Activated CD4-positive, alpha-beta T cell treated with anti-CD3 and anti-CD28 coated beads, Interleukin-2, amount 10 ng/mL, durations not matched to agents 7 days and 5 days (primary cell): Measurements from ENCODE around the gene UGT1A9. TPM values are rescaled to one million over a fixed set of nuclear protein-coding genes. Genes with fewer than 3 reads are reported as not detected.
"Not testable (repeated sequence)": the region's sequence is repeated elsewhere in the genome, so short reads cannot be mapped to it uniquely, and the experiment has no call there.

Experiments
- CTCF ChIA-PET: fragments of 350-600 bp; sonication (Branson Sonifier 250); formaldehyde crosslinking; loops from one replicate; lab custom pipeline; 2021; ENCODE audit warnings: antibody characterized with exemption; lab: Charles Lee
- POLR2A ChIA-PET: fragments of 350-600 bp; sonication (Branson Sonifier 250); formaldehyde crosslinking; loops from one replicate; lab custom pipeline; 2021; ENCODE audit warnings: antibody characterized with exemption; lab: Charles Lee
- DNase-seq: peaks from one replicate; pipeline ENCODE4 v3.0.0-alpha.2; 2020
- H3K27ac Mint-ChIP-seq: one replicate; pipeline ENCODE4 v1.8.0; 2021; ENCODE audit warnings: mild to moderate bottlenecking, moderate library complexity, mixed read lengths
- H3K27me3 Mint-ChIP-seq: one replicate; pipeline ENCODE4 v1.8.0; 2021; ENCODE audit warnings: mixed read lengths
- H3K36me3 Mint-ChIP-seq: one replicate; pipeline ENCODE4 v1.8.0; 2021; ENCODE audit warnings: low read depth, mixed read lengths
- H3K4me1 Mint-ChIP-seq: one replicate; pipeline ENCODE4 v1.8.0; 2021; ENCODE audit warnings: mixed read lengths
- H3K4me3 Mint-ChIP-seq: one replicate; pipeline ENCODE4 v1.8.0; 2021; ENCODE audit warnings: mild to moderate bottlenecking, moderate library complexity, mixed read lengths
- H3K9me3 Mint-ChIP-seq: one replicate; pipeline ENCODE4 v1.8.0; 2021; ENCODE audit warnings: mixed read lengths
- total RNA-seq, 2 experiments: library from RNA; stranded (reverse); gene quantifications; one replicate each; pipeline ENCODE4 v1.2.3, GENCODE V29; 2021

Gene UGT1A9
- total RNA-seq, 2 experiments from 2014 or later, result not detected

DNA sequence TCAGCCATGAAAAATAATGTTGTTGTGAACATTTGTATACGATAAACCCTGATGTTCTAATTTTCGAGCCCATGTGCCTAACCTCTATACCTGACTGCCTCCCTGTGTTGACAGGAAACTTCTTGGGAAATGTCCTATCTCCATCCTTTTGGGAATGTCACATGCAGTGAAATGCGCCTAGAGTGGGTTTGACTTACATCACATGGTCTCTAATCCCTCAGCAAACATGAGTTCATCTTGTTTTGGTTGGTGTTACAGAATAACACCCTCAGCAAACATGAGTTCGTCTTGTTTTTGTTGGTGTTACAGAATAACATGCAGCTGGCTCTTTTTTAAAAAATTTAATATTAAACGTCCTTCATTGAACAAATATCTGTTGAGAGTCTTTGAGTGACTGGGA lies 16.6 kb downstream of the UGT1A9 start:
- Mint-ChIP-seq H3K9me3 (no peaks in the 10 kb centered on the region), H3K27me3 (peaks cover 12% of the 10 kb centered on the region), H3K27ac (no peak overlapping the region), H3K36me3 (no peaks in the 10 kb centered on the region), H3K4me3 (no peak overlapping the region), H3K4me1 (no peaks in the 10 kb centered on the region)
- ChIA-PET CTCF (no interaction called here), POLR2A (no interaction called here)
- DNase-seq, result no peak

DNA sequence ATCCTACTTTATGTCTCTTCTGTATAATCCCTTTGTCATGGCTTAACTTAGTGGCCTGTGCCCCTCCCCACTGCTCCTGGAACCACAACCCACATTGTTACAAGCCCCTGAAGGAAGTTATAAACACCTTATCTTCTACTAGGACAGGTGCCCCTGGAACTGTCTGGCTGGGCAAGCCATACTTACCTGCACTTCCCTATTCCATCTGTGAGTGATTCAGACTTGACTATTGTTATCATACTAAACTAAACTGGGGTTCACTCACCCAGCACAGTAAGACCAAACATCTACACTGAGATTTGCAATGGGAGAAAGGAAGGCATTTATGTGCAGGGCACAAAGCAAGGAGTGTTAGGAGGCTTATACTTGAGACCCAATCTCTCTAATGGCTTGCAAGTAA lies 17.3 kb downstream of the UGT1A9 start:
- Mint-ChIP-seq H3K4me3 (no peak overlapping the region), H3K27me3 (peaks cover 6% of the 10 kb centered on the region), H3K27ac (no peak overlapping the region), H3K36me3 (no peaks in the 10 kb centered on the region), H3K4me1 (no peaks in the 10 kb centered on the region), H3K9me3 (no peaks in the 10 kb centered on the region)
- CTCF ChIA-PET, result no interaction called here
- no peak for DNase-seq
- POLR2A ChIA-PET, result no interaction called here

DNA sequence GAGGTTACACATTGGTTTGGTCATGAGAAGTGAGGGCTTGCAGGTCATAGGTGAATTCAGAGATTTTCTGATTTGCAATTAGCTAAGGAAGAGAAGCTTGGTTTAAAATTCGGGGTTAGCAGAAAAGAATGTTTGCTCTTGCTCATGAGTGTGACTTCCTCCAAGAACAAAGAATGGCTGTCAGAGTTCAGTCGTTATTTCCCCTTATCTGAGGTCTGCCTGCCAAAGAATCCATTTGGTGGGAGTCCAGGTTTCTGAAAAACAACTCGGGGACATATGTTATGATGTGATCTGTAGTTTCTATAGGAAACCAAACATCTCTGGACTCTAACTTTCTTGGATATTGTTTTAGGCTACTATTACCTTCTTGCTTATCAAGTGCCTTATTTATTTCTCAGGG lies 17.8 kb downstream of the UGT1A9 start:
- Mint-ChIP-seq H3K27ac (no peak overlapping the region), H3K27me3 (peaks cover 6% of the 10 kb centered on the region), H3K4me1 (no peaks in the 10 kb centered on the region), H3K9me3 (no peaks in the 10 kb centered on the region), H3K36me3 (no peaks in the 10 kb centered on the region), H3K4me3 (no peak overlapping the region)
- no peak for DNase-seq
- ChIA-PET CTCF (no interaction called here), POLR2A (no interaction called here)

DNA sequence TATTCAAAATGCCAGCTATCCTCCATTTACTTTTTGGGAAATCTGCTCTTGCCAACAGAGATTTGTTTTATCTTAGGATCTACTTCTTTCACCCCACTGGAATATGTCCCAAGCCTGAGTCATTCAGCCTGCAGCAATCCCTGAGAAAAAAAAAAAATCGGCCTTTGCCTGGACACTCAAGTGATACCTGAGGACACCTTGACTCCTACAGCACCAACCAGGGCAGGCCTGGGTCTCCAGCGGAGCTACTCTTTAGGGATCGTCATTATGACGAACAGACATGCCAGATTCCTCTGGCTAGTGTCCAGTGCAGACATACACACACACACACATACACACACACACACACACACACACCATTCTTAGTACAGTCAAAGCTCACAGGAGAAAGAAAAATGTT lies 18.7 kb downstream of the UGT1A9 start:
- CTCF ChIA-PET, result no interaction called here
- DNase-seq, result no peak
- Mint-ChIP-seq H3K9me3 (no peaks in the 10 kb centered on the region), H3K4me3 (no peak overlapping the region), H3K27ac (no peak overlapping the region), H3K4me1 (no peaks in the 10 kb centered on the region), H3K36me3 (no peaks in the 10 kb centered on the region), H3K27me3 (peaks cover 4% of the 10 kb centered on the region)
- POLR2A ChIA-PET, result no interaction called here

DNA sequence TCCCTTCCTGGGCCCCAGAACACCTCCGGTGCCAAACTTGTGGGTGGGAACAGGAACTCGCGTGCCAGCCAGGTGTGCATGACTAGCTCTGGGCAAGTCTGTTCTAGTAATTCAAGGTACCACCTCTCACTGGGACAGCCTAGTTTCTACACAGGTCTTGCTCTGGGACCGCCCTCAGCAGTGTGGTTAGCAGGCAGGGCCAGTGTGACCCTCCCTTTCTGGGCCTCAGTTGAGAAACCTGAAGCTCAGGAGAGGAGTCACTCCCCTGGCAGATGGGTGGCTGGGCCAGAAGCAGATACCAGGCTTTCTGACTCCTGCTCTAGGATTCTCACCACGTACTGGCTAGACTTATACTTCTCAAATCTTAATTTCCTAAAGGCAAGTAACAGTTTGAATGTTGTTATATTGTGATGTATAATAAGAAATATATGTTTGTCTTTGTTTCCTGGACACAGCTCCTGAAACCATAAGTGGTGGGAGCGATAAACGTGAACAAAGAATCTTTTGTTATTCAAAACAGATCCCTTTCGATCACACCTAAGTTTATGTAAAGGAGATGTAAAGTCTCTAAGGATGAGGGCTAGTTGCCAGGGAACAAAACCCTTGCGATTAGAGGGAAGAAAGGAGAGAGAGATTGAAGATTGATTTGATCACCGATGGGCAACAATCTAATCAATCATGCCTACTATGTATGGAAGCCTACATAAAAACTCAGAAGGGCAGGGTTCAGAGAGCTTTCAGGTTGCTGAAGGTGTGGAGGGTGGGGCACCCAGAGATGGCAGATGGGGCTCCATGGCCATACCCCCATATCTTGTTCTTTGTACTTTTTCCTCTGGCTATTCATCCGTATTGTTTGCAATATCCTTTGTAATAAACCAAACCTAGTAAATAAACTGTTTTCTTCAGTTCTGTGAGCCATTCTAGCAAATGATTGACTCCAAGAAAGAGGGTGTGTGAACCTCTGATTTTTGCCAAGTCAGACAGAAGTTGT lies 20.0 kb downstream of the UGT1A9 start:
- no peak overlapping the region for H3K4me3 Mint-ChIP-seq
- H3K9me3 Mint-ChIP-seq, result no peaks in the 10 kb centered on the region
- H3K27ac Mint-ChIP-seq, result no peak overlapping the region
- H3K27me3 Mint-ChIP-seq, result peaks cover 9% of the 10 kb centered on the region
- H3K36me3 Mint-ChIP-seq, result no peaks in the 10 kb centered on the region
- no peak for DNase-seq
- ChIA-PET CTCF (interaction anchor here (0.9 kb wide), 1 partner anchor 39 kb away, joined by 3 read pairs; no protein-coding TSS in a partner anchor), POLR2A (no interaction called here)
- H3K4me1 Mint-ChIP-seq, result no peaks in the 10 kb centered on the region

DNA sequence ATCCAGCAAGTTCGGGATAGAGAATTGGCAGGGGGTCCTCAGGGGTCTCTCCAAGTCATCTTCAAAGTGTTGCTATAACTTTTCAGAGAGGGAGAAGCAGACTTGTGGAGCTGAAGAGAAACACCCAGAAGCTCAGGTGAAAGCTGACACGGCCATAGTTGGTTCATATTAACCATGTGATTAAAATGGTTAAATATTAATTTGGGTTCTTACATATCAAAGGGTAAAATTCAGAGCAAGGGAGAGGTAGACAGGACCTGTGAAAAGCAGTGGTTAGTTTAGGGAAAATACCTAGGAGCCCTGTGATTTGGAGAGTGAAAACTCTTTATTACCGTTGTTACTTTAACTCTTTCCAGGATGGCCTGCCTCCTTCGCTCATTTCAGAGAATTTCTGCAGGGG lies 20.9 kb downstream of the UGT1A9 start, which contains the start of gene UGT1A6:
Gene UGT1A6, plus strand, starts transcription at position 243 of the 400 bp plus-strand sequence. Its CDS starts 115 bp downstream, at position 358.
- CTCF ChIA-PET, result no interaction called here

DNA sequence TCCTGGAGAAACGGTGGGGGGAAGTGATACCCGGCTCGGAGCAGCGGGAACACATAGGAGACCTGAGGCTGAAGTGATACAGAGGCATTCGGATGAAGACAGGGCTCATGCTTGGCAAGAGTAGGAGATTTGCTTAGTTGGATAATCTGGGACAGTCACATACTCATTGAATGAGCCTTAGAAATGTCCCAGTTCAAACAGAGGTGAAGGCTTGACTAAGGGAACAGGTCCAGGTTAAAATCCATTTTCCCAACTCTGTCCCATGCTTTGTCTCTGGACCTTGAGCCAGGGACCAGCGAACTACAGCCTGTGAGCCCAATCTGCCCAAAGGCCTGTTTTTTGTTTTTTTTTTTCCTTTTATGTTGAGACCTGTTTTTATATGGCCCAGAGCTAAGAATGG lies 22.3 kb downstream of the UGT1A9 start:
- ChIA-PET POLR2A (no interaction called here), CTCF (no interaction called here)
- no peaks in the 10 kb centered on the region for H3K36me3 Mint-ChIP-seq
- DNase-seq, result no peak
- H3K9me3 Mint-ChIP-seq, result no peaks in the 10 kb centered on the region
- no peaks in the 10 kb centered on the region for H3K4me1 Mint-ChIP-seq
- peaks cover 14% of the 10 kb centered on the region for H3K27me3 Mint-ChIP-seq
- H3K27ac Mint-ChIP-seq, result no peak overlapping the region
- H3K4me3 Mint-ChIP-seq, result no peak overlapping the region

More for the DNA sequence above, 20.9 kb downstream of the UGT1A9 start, which contains the start of gene UGT1A6:
- peaks cover 15% of the 10 kb centered on the region for H3K27me3 Mint-ChIP-seq
- DNase-seq, result no peak
- no peak within 1 kb of the TSS for H3K27ac Mint-ChIP-seq
- H3K4me1 Mint-ChIP-seq, result no peaks in the 10 kb centered on the region
- POLR2A ChIA-PET, result no interaction called here
- H3K9me3 Mint-ChIP-seq, result no peaks in the 10 kb centered on the region
- H3K4me3 Mint-ChIP-seq, result no peak within 1 kb of the TSS
- no peaks in the 10 kb centered on the region for H3K36me3 Mint-ChIP-seq

DNA sequence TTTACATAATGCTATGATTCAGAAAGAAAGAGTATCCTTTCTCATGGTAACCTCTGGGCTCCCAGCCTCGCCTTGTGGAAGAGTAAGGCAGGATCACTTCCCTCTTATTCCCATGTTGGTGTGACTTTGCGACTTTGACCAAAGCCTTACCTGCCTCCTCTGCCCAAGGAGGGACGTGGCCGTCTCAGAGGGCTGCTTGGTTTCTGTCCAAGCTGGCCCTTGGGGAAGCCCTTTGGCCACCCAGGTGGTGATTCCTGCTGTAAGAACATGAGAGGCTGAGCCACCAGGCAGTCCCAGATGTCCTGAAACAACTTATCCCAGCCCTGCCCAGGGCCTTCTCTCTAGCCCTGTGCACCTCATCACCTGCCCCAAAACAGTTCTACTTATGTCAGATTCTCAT lies 27.0 kb downstream of the UGT1A9 start:
- H3K27ac Mint-ChIP-seq, result no peak overlapping the region
- no peaks in the 10 kb centered on the region for H3K9me3 Mint-ChIP-seq
- H3K4me3 Mint-ChIP-seq, result no peak overlapping the region

DNA sequence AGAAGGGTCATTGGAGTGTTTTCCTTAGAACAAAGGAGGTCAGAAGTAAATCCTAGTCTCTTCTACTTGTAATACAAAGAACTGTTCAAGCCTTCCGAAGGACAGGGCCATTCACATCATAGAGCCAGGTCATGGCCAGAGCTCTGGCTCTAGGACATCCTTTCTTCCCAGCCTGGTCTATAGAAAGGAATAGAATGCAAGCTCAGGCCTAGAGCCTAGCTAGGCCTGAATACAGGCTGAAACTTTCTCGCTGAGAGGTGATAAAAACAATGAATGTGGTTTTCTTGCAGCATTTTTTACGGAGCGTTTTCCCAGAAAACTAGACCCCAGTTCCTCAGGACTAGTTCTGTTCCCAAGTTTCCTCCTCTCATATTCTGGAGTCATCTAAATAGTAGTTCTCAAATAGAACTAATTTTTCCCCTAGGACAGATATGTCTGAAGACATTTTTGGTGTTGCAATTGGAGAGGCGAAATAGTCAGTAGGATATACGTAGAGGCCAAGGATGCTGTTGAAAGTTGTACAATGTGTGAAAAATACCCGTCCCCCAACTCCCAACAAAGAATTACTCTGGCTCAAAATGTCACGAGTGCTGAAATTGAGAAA lies 27.8 kb downstream of the UGT1A9 start:
- no peak for DNase-seq
- Mint-ChIP-seq H3K4me1 (no peaks in the 10 kb centered on the region), H3K27ac (no peak overlapping the region), H3K4me3 (no peak overlapping the region), H3K36me3 (no peaks in the 10 kb centered on the region), H3K9me3 (no peaks in the 10 kb centered on the region), H3K27me3 (peaks cover 30% of the 10 kb centered on the region)
- ChIA-PET POLR2A (no interaction called here), CTCF (interaction anchor here (1.0 kb wide), 1 partner anchor 12 kb away, joined by 3 read pairs; no protein-coding TSS in a partner anchor)

More for the DNA sequence above, 27.0 kb downstream of the UGT1A9 start:
- DNase-seq, result no peak
- ChIA-PET POLR2A (no interaction called here), CTCF (no interaction called here)
- H3K36me3 Mint-ChIP-seq, result no peaks in the 10 kb centered on the region
- H3K27me3 Mint-ChIP-seq, result peaks cover 28% of the 10 kb centered on the region
- no peaks in the 10 kb centered on the region for H3K4me1 Mint-ChIP-seq

DNA sequence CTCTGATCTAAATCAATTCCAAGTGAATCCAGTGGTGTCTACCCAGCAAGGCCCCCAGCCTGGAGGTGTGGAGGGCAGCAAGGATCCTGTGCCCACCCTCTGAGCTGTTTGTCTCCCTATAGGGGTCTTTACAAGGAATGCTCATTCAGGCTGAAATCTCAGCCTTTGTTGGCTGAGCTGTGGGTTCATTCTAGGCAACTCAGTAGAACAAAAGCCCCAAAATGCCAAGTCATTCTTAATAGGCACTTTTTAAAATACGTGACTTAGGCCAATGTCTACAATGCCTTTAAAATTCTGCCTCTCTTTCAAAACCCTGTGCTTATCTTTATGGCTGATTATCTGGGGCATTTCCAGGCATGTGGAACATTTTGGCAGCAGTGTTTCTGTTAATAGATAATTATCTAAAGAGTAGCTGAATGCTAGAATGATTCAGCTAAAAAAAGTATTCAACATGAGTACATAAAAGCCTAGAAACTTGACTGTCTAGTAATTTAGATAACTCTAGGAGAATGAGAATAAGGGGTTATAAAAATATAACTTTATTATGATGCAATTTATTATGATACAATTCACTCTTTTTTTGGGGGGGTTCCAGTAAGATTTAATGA lies 28.4 kb downstream of the UGT1A9 start:
- Mint-ChIP-seq H3K27me3 (peaks cover 30% of the 10 kb centered on the region), H3K4me3 (no peak overlapping the region), H3K27ac (no peak overlapping the region), H3K36me3 (no peaks in the 10 kb centered on the region), H3K9me3 (no peaks in the 10 kb centered on the region), H3K4me1 (no peaks in the 10 kb centered on the region)
- ChIA-PET CTCF (interaction anchor here (1.0 kb wide), 1 partner anchor 13 kb away, joined by 3 read pairs; no protein-coding TSS in a partner anchor), POLR2A (no interaction called here)
- DNase-seq, result no peak

DNA sequence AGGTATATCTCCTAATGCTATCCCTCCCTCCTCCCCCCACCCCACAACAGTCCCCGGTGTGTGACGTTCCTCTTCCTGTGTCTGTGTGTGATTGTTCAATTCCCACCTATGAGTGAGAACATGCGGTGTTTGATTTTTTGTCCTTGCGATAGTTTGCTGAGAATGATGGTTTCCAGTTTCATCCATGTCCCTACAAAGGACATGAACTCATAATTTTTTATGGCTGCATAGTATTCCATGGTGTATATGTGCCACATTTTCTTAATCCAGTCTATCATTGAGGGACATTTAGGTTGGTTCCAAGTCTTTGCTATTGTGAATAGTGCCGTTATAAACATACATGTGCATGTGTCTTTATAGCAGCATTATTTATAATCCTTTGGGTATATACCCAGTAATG lies 29.1 kb downstream of the UGT1A9 start:
- CTCF ChIA-PET, result interaction anchor here (1.0 kb wide), 1 partner anchor 13 kb away, joined by 3 read pairs; no protein-coding TSS in a partner anchor
- POLR2A ChIA-PET, H3K4me3 Mint-ChIP-seq, H3K9me3 Mint-ChIP-seq, DNase-seq, H3K36me3 Mint-ChIP-seq, H3K27ac Mint-ChIP-seq, H3K4me1 Mint-ChIP-seq: not testable (repeated sequence)
- H3K27me3 Mint-ChIP-seq, result peaks cover 30% of the 10 kb centered on the region

DNA sequence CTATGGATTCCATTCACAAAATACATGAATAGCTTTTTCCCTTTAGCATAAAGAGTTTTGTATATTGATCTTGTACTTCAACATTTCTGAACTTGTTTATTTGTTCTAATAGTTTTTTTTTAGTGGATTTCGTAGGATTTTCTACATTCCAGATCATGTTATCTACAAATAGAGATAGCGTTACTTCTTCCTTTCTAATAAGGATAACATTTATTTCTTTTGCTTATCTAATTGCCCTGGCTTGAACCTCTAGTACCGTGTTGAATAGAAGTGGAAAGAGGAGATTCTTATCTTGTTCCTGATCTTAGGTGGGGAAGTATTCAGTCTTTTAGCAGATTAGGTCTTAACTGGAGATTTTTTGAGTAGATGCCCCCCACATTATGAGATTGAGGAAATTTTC lies 30.5 kb downstream of the UGT1A9 start:
- DNase-seq, result no peak
- ChIA-PET CTCF (no interaction called here), POLR2A (no interaction called here)
- Mint-ChIP-seq H3K4me1 (no peaks in the 10 kb centered on the region), H3K9me3 (no peaks in the 10 kb centered on the region), H3K27ac (no peak overlapping the region), H3K4me3 (no peak overlapping the region), H3K27me3 (peaks cover 23% of the 10 kb centered on the region), H3K36me3 (no peaks in the 10 kb centered on the region)
